ENCODE results near the gene MAPK10. TPM values are rescaled to one million over a fixed set of nuclear protein-coding genes. Genes with fewer than 3 reads are reported as not detected.
A peak's percentile ranks its signal among the peaks of the same experiment; 100 is the strongest.

Gene MAPK10
- total RNA-seq, 1 donor from 2014 or later, result 18.3 TPM

DNA sequence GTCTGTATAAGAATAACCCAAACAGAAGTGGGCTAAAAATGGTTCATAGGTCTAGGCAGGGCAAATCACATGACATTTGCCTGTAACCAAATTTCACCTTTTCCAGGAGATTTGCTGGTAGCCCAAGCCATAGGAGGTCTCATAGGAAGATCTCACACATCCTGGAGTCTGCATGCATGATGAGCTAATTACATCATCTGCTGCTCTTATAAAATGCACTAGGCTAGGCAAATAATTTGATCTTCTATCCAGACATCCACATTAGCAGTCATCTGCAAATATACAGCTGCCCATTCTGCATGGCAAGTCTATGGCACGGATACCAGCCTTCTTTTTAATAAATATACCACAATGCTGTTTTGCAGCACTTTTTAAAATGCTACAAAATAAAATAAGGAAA, 87.2 kb downstream of the MAPK10 start:
- no peak for DNase-seq

GRCh38 chr4:86271057-86271456, 88.8 kb downstream of the MAPK10 start:
- no peak for DNase-seq

DNA sequence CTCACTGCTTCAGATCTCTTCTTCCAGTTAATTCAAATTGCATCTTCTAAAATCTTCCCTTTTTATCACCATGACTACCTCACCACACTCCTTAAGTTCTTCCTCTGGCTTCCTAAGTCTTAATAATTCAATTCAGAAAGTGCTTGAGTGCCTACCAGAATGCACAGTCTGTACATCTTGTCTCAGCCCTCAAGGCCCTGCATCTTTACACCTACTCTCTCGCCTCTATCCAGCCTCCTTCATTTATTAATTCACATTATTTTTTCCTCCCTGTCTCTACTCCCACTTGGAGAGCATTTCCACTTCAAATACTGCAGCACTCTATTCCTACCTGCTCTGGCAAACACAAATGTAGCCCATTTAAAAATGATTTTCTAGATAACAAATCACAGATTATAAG, 90.5 kb downstream of the MAPK10 start:
- no peak for DNase-seq

DNA sequence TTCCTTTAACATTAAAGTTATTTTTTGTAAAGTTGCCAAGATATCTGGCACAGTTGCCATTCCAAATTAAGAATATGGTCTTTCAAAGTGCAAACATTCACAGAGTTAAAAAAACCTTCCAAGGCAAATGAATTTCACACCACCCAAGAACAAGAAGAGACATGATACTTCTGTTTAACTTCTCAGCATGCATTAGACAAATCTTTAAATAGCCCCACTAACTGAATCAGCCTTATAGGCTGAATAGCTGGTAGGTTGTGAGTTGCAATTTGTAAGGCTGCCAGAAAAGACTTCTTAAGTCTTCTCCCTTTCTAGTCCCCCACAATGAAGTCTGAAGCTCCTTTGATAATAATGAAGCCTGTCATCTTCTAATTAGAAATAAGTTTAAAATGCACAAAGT, 95.6 kb downstream of the MAPK10 start:
- peak; percentile 10 for DNase-seq

- no peak for DNase-seq
Observed at GRCh38 chr4:86261636-86262035, 98.2 kb downstream of the MAPK10 start.

GRCh38 chr4:86256086-86256485, 103.8 kb downstream of the MAPK10 start:
- DNase-seq, result no peak

DNA sequence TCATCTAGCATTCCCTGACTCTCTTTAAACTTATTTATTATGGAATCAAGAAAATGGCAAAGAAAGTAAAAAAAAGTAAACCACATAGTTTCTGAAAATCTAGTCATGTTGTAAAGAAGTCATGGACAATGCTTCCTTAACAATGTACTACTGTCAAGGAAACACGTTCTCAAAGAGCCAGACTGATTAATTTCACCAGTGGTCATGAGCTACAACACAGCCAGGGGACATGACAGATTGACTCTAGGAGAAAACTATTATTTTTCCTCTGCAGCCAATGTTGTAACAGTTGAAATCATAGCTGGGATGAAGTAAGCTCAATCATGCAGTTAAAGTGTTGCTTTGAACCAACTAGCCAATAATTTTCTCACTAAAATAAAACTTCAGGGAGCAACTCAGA, 109.2 kb downstream of the MAPK10 start:
- no peak for DNase-seq

GRCh38 chr4:86250006-86250405, 109.8 kb downstream of the MAPK10 start:
- no peak for DNase-seq

GRCh38 chr4:86249074-86249473, 110.8 kb downstream of the MAPK10 start:
- DNase-seq, result no peak

DNA sequence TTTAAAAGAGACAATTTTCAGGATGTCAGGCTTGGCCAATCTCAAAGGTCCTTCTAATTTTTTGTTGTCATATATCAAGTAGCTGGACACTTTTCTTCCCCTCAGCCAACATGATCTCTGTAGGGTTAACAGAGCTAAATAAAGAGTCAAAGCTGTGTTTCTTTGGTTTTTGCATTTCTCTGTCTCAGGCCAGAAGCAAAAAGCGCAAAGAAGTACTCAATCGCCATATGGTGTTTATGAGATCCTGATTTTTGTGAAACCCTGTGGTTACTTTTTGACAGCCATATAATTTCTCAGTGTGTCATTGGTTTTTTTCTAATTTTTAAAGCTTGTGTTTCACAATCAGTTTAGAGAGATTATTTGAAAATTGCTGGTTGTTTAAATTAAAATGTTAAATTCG, 111.9 kb downstream of the MAPK10 start:
- DNase-seq, result peak; percentile 46

- DNase-seq, result no peak
Observed at GRCh38 chr4:86247320-86247719, 112.5 kb downstream of the MAPK10 start.

DNA sequence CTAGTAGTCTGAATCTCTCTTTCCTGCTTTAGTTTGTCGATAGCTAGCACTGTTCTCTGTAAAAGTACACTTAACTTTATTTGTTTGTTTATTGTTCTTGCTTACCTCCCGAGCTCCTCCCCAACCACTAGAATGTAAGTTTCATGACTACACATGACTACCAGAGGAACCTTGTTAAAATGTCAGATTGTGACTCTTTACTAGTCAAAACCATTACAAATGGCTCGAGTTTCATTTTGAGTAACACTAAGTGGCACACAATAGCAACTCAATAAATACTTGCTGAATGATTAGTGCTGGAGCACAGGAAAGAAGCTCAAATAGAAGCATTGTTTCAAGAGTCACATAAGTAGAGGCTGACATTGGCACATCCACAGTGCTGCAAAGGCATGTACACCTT, 116.1 kb downstream of the MAPK10 start:
- no peak for DNase-seq

- DNase-seq, result no peak
Observed at GRCh38 chr4:86242677-86243076, 117.2 kb downstream of the MAPK10 start.

GRCh38 chr4:86235549-86235948, 124.3 kb downstream of the MAPK10 start:
- DNase-seq, result no peak

GRCh38 chr4:86233681-86234080, 126.2 kb downstream of the MAPK10 start:
- no peak for DNase-seq

GRCh38 chr4:86233090-86233489, 126.8 kb downstream of the MAPK10 start:
- DNase-seq, result no peak

GRCh38 chr4:86223472-86223871, 136.4 kb downstream of the MAPK10 start:
- no peak for DNase-seq

DNA sequence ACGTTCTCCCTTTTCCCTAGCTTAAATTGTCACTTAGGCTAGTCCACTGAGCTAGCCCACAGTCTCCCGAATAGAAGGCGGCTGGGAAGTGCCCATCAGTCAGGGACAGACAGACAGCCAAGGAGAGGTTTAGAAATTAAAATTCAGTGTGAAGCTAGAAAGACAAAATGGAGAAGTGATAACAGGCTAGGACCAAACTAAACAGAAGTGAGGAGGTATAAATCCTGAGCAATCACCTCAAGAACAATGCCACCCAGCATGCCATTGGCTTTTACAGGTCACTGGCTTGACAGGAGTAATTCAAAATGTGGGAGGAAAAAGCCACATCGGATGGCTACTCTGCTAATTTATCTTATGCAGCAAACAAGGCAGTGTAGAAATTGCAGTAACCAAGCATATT, 138.9 kb downstream of the MAPK10 start:
- DNase-seq, result no peak

DNA sequence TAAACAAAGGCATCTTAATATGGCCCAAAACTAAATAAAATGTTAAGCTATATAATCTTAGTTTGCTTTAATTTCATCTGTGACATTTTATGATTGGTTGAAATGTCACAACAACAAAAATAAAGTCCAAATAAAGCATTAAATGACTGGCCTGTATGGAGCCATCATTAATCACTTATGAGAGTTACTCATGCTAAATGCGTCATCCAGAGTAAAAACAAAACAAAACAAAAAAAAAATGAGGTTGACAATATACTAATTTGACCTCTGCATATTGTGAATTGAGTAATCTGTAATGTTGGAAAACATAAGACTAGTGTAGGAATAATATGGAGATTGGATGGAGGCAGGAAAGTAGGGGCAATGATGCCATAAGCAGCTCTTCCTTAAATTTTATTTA, 139.7 kb downstream of the MAPK10 start:
- no peak for DNase-seq

DNA sequence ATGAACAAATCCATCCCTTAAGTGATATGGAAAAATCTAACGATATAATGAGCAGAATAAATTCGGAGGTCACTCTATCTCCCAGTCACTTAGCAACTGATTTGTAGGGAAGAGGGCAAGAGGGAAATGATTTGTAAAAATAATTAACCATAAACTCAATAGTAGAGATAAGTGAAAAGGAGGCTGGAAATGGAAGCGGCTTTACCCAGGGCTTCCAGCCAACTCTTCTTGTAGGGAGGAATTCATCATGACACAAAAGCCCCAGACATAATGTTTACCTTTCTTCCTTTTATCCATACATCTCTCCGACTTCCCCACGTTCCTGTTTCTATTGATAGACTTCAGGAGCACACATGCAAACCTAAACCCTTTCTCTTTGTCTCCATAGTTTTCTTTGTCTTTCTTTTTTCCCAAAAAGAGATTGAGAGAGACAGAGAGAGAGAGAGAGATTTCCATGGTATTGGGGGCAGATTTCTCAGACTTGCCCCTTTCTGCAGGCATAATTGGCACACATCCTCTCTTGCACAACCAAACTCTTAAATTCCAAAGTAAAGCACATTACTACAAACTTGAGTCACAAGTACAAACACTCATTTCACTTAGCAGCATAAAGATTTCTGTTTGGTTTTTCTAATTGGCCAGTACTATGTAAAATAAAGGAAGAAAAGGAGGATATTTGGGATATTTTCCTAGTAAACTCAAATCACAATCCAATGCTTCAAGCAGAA, 140.9 kb downstream of the MAPK10 start:
- DNase-seq, result no peak

DNA sequence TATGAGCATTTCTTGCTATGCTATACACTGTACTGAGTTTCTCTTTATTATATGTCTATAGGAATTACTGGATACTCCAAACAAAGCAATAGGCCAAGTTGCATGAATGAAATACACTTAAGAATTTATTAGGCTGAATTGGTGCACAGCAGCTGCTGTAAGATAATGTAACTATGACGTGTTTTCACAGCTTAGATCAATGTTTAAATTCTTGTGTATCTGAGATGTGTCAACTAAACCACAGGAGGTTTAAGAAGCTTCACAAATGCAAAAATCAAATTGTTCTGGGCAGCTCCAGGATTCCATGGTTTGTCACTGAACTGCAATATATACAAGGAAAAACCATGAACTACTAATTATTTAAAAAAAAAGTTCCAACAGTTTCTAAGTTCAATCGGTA, 156.7 kb downstream of the MAPK10 start:
- peak; percentile 67 for DNase-seq

DNA sequence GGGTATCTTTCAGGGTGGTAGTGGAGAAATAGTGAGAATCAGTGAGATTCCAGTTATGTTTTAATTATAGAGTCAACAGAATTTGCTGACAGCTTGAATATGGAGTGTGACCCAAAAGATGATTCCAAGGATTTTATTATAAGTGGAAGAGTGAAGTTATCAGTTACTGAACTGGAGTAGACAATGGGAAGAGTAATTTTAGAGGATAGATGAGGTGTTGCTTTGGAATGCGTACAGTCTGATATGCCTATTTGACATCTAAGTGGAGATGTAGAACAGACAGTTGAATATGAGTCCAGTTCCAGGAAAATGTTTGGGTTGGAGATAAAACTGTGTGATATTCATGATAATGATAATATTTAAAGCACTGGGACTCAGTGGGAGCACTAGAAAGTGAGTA, 174.2 kb downstream of the MAPK10 start:
- DNase-seq, result no peak

GRCh38 chr4:86184901-86185285, 175.0 kb downstream of the MAPK10 start:
- DNase-seq, result no peak

- DNase-seq, result no peak
Observed at GRCh38 chr4:86184216-86184900, 175.5 kb downstream of the MAPK10 start.

Measured in skin of body (tissue), 2 donors.